IPS-11a (cell line): ENCODE data around the gene SCYGR1.
"Not testable (repeated sequence)": the region's sequence is repeated elsewhere in the genome, so short reads cannot be mapped to it uniquely, and the experiment has no call there.

Source experiments
- H3K4me3 ChIP-seq: one replicate; pipeline ENCODE4 v1.5.1; 2013; ENCODE audit warnings: low read depth, low read length, control low read depth

The SCYGR1 gene

GRCh38 chr2:227387583-227387982, at the start of gene SCYGR1:
Gene SCYGR1 (minus strand): TSS chr2:227387949. CDS start chr2:227387949, 0 bp downstream.
- H3K4me3 ChIP-seq = not testable (repeated sequence)

- no peak overlapping the region for H3K4me3 ChIP-seq
Measured at GRCh38 chr2:227436436-227437174, 48.9 kb upstream of the SCYGR1 start.

- H3K4me3 ChIP-seq = no peak overlapping the region
Measured at GRCh38 chr2:227433171-227433570, 45.4 kb upstream of the SCYGR1 start.

- no peak overlapping the region for H3K4me3 ChIP-seq
Measured at GRCh38 chr2:227430639-227431038, 42.9 kb upstream of the SCYGR1 start.

- H3K4me3 ChIP-seq = no peak overlapping the region
Measured at GRCh38 chr2:227428731-227429285, 41.1 kb upstream of the SCYGR1 start.

- H3K4me3 ChIP-seq = no peak overlapping the region
Measured at GRCh38 chr2:227423656-227424499, 36.1 kb upstream of the SCYGR1 start.

- H3K4me3 ChIP-seq = no peak overlapping the region
Measured at GRCh38 chr2:227420087-227421052, 32.6 kb upstream of the SCYGR1 start.

GRCh38 chr2:227416701-227417100, 29.0 kb upstream of the SCYGR1 start:
- H3K4me3 ChIP-seq = no peak overlapping the region

- H3K4me3 ChIP-seq = no peak overlapping the region
Measured at GRCh38 chr2:227415538-227416424, 28.0 kb upstream of the SCYGR1 start.

- H3K4me3 ChIP-seq = no peak overlapping the region
Measured at GRCh38 chr2:227414846-227415245, 27.1 kb upstream of the SCYGR1 start.

- H3K4me3 ChIP-seq = no peak overlapping the region
Measured at GRCh38 chr2:227413371-227413770, 25.6 kb upstream of the SCYGR1 start.

GRCh38 chr2:227412877-227413276, 25.1 kb upstream of the SCYGR1 start:
- H3K4me3 ChIP-seq = no peak overlapping the region

GRCh38 chr2:227411990-227412350, 24.2 kb upstream of the SCYGR1 start:
- no peak overlapping the region for H3K4me3 ChIP-seq

- no peak overlapping the region for H3K4me3 ChIP-seq
Measured at GRCh38 chr2:227411320-227411989, 23.7 kb upstream of the SCYGR1 start.

- no peak overlapping the region for H3K4me3 ChIP-seq
Measured at GRCh38 chr2:227410191-227410590, 22.4 kb upstream of the SCYGR1 start.

GRCh38 chr2:227407591-227408151, 19.9 kb upstream of the SCYGR1 start:
- no peak overlapping the region for H3K4me3 ChIP-seq

- H3K4me3 ChIP-seq = no peak overlapping the region
Measured at GRCh38 chr2:227406177-227407031, 18.7 kb upstream of the SCYGR1 start.
